GM21825 (cell line): Measurements from ENCODE around the gene SLC25A15.
"Not testable (repeated sequence)": the region's sequence is repeated elsewhere in the genome, so short reads cannot be mapped to it uniquely, and the experiment has no call there.

Experiments
- ATAC-seq: cut with Tn5 transposase; IDR thresholded peaks from one replicate; pipeline ENCODE4 v1.9.1; 2021; ENCODE audit warnings: mild to moderate bottlenecking, moderate library complexity; ENCODE audit not compliant: unreplicated experiment

Gene SLC25A15

DNA sequence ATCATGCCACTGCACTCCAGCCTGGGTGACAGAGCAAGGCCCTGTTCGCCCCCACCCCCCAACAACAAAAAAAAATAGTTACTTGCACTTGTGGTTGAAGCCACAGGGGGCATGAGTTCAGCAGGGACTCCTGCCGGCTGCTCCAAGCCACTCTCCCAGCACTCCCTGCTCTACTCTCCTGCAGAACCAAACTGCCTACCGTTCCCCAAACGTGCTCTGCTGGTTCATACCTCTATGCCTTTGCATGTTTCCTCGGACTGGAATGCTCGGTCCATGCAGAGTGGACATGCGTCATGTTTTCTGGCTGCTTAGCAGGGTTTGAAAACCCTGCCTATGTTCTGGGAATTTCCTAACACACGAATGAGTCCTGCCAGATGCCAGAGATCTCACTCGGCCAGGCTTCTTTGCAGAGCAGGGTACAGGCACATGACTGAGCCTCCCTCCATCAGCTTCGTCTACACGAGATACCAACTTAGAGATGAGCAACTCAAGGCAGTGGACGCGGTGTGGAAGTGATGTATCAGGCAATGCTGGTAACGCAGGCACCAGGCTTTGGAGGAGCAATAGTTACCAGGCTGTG lies 8.5 kb upstream of the SLC25A15 start:
- ATAC-seq, result no peak

DNA sequence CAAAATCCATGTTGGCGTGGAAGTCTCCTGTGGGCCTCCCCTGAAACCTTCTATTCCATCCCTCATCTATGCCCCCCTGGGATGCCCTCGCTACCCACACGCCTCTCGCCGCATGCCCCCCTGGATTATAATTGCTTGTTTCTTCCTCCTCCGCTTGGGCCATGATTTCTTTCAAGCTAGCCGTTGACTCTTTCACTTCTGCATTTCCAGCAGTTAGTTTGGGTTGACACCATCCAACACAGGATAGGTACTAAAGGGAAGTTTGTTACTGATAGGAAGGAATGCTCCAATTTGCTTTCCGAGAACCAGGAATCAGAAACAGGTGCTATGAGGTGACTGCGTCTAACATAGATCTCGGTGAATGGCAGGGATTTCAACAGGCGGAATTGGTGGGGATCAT lies 7.7 kb upstream of the SLC25A15 start:
- ATAC-seq, result no peak

DNA sequence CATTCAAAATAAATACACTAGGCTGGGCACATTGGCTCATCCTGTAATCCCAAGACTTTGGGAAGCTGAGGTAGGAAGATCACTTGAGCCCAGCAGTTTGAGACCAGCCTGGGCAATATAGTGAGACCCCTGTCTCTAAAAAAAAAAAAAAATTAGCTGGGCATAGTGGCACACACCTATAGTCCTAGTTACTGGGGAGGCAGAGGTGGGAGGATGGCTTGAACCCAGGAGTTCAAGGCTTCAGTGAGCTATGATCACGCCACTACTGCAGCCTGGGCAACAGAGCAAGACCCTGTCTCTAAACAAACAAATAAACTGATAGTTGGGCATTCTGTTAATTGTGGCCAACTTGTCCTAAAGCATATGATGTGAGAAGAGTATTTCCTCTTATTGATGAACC lies 6.4 kb upstream of the SLC25A15 start:
- not testable (repeated sequence) for ATAC-seq

DNA sequence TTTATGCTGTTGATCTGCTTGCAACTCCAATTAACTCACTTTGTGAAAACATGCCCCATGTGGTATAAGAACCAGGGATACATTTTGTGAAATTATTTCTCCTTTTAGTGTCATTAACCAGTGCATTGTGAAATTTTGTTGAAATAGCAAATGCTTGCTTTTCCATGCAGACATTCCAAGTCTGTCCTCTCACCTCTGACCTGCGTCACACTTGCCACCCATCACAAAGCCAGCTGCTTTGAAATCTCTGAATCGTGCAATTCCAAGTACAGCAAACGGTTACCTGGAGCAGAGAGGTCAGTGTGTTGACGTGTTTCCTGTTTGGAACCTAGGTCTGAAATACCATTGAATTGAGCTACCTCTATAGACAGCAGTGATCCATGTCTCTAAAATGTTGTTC lies 4.9 kb upstream of the SLC25A15 start:
- ATAC-seq, result no peak

DNA sequence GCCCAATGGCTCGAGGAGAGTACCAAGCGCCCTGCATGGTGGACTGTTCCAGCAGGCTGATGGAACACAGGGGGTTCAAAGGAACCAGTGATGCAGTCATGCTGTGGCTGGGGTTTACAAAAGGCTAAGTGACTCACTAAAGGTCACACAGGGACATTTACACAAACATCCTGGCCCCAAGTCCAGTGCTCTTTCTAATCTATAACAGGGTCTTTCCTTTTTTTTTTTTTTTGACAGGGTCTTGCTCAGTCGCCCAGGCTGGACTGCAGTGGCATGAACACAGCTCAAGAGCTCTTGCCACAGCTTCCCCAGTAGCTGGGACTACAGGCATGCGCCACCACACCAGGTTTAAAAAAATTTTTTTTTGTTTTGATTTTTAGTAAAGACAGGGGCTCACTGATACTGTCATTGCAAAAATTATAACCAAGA lies 2.8 kb upstream of the SLC25A15 start:
- no peak for ATAC-seq

DNA sequence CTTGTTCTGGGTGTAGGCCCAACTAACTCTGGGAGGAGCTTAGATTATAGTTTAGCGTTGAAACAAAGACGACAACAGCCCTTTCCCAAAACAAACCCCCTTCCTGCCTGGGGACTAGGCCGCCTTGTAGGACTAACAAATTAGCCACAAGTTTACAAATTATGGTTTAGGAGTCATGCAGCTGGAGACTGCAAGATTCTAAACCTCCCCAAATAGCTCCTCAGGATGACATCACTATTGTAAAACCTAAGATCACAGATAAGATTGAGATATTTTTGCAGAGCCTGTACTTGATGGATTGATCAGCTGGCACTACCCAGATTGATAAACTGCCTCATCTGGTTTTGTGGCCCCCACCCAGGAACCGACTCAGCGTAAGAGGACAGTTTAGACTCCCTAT lies 2.3 kb upstream of the SLC25A15 start:
- no peak for ATAC-seq

DNA sequence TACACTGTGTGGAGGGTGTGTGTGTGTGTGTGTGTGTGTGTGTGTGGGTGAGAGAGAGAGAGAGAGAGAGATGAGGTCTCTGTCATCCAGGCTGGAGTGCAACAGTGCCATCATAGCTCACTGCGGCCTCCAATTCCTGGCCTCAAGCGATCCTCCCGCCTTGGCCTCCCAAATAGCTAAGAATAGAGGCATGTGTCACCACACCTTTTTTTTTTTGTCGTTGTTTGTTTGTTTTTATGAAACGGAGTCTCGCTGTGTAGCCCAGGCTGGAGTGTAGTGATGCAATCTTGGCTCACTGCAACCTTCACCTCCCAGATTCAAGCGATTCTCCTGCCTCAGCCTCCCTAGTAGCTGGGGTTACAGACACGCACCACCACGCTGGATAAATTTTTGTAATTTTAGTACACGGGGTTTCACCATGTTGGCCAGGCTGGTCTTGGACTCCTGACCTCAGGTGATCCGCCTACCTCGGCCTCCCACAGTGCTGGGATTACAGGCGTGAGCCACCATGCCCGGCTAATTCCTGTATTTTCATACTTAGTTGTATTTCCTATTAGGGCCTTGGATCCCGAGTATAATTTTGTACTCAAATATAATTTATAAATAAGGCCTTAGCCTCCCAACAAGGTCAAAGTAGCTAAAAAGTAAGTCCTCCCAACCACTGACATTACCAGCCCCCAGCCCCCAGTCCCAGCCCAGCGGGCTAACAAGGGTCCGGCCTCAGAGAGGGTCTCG lies 704 bp upstream of the SLC25A15 start:
- not testable (repeated sequence) for ATAC-seq

DNA sequence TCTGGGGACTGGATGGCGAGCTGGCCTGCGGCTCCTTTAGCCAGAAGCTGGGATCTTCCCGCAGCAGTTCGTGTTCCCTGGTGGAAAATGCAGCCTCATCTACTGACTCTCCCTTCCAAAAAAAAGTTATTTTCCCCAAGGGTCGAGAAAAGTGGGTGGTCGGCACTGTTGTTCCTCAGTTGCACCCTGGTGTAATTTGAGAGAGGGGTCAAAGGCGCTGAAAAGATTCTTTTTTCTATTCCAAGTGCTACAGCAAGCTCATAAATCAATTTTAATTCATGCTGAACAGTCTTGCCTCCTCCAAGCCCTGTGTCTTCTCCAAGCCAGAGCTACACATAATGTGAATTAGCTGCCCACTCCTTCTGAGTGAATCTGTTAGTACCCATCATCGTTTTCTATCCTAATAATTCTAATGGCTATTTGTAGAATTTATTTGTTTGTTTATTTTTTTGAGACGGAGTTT lies 774 bp downstream of the SLC25A15 start:
- no peak for ATAC-seq

DNA sequence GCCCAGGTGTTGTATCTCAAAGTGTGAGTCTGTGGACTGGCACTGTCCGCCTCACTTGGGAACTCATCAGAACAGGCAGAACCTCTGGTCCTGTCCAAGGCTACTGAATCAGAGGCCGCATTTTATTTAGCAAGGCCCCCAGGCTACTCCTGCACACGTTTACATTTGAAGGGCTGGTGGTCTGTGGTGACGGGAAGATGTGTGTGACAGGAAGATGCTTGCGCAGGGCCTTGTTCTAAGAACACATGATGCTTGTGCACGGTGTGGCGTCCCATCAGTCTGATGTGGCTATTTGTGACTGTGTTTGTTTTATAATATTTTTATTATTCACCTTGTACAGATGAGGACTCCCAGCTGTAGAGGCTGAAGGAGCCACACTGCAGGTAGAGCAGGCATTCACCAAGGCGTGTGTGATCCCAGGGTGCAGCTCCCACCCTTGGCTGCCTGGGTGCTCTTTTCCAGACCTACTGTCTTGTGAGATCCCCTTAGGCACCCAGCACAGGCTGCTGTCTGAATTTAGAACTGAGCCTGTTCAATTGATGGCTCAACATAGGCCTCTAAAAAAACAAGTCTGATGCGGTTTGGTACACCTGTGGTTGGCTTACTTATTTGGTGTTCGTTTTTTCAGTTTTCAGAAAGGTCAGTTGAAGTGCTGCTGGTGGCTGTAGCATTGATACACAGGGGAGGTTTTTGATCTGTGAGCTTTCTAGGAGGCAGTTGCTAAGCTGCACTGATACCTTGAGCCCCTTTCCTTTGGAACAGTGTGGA lies 3.1 kb downstream of the SLC25A15 start:
- ATAC-seq, result no peak

DNA sequence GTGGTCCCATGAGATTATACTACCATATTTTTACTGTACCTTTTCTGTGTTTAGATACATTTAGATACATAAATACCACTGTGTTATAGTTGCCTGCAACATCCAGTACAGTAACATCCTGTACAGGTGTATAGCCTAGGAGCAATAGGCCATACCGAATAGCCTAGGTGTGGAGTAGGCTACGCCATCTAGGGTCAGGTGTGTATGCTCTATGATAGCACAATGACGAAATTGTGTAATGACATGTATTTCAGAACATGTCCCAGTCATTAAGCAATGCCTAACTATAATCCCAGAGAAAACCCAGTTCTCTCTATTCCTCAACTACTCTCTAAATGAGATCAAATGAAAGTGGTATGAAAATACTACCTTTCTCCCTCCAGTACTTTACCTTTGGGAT lies 3.9 kb downstream of the SLC25A15 start:
- ATAC-seq, result no peak

DNA sequence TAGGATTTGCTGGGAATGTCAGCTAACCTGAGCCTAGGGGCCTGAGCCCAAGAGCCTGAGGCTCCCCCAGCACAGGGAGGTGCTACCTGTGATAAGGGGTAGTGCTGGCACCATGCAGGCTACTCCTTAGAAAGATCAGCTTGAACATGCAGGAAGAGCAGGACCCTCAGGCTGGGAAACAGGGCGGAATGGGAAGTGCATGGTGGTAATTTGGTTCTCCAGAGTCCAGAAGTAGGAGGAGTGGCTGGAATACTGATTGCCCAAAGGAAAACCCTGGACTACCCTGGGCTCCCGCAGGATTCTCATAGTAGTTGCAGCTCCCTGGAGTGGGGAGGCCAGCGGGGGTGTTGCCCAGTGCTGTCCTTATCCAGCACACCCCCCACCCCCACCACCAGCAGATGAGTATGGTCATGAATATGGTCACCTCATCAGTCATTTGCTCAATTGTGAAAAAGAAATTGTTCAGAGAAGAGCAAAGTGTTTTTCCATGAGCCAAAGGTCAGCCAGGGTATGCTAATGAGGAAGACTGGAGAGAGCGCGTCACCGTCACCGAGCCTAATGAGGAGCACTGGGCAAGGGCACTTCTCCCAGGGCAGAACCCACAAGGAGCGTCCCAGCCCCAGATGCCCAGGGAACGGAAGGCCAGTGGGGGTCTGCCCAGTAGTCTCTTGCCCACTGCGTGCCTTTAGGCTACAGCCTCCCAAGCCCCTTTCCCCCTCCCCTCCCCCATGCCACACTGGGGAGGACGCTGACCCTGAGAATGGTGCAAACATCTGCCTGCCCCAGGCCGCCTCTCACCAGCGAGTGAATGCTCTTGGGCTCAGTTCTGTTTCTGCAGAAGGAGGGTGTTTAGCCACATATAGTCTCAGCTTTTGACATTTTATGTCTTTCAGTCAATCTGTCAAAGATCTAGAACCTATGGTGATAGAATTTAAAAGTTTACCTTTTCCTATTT lies 5.3 kb downstream of the SLC25A15 start:
- ATAC-seq, result no peak

DNA sequence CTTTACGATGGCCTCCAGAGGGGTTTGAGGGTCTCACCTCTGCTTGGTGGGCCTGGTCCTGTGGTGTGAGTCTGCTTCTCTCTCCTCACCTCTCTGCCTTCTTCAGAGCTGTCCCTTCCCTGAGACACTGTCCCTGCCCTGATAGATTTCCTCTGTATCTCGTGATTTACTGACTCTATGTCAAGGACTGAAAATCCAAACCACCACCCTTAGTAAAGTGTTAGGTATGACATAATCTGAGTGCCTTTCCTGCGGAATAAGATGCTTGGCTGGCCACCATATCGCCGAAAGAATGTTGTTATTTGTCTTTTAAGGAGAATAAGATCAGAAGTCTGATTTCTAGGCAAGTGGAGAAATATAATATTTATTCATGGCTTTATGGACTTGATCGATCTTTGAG lies 7.2 kb downstream of the SLC25A15 start:
- ATAC-seq, result no peak

DNA sequence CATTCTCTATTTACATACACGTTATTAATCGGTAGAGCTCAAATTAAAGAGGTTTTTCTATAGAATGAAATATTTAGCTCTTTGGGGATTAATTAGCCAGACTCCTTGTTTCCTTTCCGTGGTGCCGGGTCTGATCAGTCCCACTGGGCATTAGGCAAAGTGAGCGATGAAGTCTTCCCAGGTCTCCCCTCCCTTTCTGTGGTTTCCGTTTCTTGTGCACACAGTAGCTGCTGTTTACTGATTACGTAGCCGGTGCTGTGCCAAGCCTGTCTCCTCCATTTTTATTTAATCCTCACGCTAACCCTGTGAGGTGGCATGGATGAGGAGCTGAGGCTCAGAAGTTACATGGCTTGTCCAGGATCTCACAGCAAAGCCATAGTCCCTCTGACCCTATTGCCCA lies 9.0 kb downstream of the SLC25A15 start:
- ATAC-seq, result no peak

DNA sequence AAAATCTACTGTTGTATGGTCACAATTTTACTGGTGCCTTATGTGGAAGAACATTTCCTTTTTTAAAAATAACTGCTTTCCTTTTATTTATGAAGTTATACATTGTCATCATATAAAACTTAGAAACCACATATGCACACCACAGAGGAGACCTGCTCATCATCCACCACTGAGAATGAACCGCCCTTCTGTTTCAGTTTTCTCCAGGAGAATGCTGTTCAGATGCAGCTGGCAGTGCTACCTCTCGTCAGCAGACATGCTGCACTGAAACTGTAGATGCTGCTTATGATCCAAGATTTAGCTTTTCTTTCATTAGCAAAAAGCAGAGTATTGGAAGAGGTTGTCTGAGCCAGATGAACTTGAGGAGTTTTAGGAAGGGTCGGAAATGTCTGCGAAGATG lies 10.1 kb downstream of the SLC25A15 start:
- no peak for ATAC-seq

DNA sequence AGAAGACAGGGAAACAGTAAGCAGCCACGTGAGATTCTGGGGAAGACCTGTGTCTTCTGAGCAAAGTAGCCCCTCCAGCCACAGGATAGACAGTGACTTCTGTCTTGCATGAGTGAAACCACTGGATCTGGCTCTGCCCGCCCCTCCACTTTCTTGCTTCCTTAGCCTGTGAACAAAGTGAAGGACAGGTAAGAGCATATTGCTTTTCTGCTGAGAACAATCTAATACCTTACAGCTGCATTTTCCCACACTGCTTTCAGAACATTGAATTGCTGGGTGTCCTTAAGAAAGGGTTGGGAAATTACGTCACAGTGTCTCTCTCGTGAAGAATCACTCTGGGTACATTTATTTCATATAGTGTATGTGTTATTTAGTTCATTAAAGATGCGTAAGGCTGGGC lies 11.1 kb downstream of the SLC25A15 start:
- no peak for ATAC-seq

DNA sequence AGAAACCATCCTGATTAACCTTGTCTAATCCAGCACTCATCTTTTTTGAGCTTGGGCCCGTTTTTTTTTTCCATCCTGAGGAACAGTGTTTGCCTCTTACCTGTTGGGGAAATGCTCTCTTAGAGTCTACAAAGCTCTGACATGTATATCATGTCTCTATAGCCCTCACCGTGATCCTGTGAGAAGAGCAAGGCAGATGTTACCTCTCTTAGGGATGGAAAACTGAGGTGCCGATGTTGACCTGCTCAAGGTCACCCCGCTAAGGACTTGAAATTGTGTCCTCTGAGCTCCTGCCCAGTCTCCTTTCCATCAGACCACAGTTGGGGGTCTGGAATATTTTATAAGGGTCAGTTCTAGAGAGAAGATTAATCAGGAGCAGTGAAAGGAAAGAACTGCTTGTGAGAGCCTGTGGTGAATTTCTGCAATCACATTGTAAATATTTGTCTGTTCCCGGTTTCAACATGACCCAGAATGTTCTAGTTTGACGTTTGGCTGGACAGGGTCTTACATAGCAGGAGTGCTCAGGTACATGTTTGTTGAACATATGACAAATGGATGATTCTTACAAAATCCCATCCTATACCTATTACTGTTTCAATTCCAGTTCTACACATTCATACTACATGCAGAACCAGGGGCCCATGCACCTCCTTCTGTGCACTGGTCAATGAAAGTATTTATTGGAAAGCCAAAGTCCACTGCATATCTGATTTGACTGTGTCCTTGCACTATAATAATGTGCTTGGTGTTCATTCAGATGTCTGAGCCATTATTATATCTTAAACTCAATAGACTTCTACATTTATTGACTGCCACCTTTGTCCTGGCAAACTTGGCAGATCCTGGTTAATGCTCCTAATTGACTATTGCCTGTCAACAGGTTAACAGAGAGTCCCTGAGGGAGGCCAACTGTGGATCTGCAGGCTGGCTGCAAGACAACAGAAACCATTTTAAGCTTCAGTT lies 12.1 kb downstream of the SLC25A15 start:
- no peak for ATAC-seq

DNA sequence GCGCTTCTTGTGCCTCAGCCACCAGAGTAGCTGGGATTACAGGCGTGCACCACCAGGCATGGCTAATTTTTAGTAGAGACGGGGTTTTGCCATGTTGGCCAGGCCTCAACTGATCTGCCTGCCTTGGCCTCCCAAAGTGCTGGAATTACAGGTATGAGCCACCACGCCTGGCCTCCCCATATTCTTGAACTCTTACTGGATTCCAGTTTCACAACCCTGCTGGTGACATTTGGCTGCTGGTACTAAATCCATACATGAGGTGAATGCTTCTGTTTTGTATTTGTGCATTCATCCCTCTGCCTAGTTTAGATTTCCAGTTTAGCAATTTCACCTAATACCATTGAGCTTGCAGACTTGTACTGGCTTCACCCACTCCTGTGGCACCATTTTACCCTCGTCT lies 13.9 kb downstream of the SLC25A15 start:
- ATAC-seq, result no peak

DNA sequence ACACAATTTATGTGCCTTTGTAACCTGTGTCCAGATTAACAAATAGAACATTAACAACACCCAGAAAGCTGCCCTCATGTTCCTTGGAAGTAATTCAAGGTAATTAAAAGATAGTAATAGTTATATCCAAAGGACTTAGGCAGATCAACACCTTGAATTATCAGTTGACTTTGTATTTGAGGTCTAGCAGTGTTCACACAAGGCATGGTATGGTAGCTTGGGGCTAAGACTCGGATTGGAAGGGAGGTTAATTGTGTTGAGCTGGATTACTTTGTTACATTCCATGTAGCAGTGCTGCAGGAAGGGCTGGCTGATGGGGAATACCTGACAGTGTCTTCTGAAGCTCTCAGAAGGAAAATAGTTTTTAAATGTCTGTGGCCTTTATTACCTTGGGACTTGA lies 16.8 kb downstream of the SLC25A15 start:
- no peak for ATAC-seq

DNA sequence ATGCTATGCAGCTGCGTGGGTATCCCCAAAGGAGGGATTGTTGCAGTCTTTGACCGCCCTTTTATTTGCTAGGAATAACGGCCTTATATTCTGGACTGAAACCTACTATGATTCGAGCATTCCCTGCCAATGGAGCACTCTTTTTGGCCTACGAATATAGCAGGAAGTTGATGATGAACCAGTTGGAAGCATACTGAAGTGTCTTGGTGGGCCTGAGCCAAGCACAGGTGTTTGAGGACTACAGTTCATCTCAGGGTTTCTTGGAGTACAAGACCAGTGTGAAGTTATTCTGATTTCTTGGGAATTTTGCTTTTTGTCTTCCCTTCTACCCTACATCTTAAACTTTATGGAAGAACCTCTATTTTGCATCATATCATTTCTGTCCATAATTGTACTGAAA lies 20.1 kb downstream of the SLC25A15 start:
- ATAC-seq, result no peak

DNA sequence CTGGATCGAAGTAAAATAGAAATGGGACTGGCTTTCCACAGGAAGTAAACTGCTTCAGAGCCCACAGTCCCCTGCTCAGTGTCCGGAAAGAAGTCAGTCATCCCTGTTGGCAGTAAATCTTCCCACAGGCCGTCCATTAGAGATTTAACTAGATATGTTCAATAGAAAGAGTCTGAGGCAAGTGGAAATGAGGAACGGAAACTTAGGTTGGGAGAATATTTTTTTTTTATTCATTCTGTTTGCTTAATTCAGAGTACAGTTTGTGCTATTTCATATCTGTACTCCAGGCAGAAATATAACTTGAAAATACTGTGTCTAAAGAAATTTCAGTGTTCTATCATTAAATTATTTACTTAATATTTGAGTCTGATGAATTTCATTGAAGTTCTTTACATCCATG lies 22.7 kb downstream of the SLC25A15 start:
- no peak for ATAC-seq
